ENCODE measurements around the gene CAPG. TPM values are rescaled to one million over a fixed set of nuclear protein-coding genes. Genes with fewer than 3 reads are reported as not detected.

CAPG gene
- total and polyA plus RNA-seq, 10 of the 15 experiments (the other 5 are each of a cell fraction or from before 2014, with no cell fraction given), result 26.3 to 192 (median 100) TPM

- TF ChIP-seq NR2C2 (IDR thresholded peaks at IDR 0.05; ENCODE audit: borderline replicate concordance, control insufficient read depth, insufficient read length, low read depth) (no peak), ZNF274 (IDR thresholded peaks at IDR 0.05; ENCODE audit: insufficient read depth, insufficient read length) (no peak), TAF1 (IDR thresholded peaks at IDR 0.05; ENCODE audit: borderline replicate concordance, low read depth, low read length) (peak; percentile 98), SUZ12 (IDR thresholded peaks at IDR 0.05; ENCODE audit: unreplicated experiment) (no peak), ZNF24 (IDR thresholded peaks at IDR 0.05) (no peak), ZBED1 (IDR thresholded peaks at IDR 0.05; ENCODE audit: borderline replicate concordance) (no peak), ZSCAN29 (IDR thresholded peaks at IDR 0.05) (no peak), SPI1 (IDR thresholded peaks at IDR 0.05; ENCODE audit: borderline replicate concordance, insufficient read depth, low read depth, low read length) (no peak), CBX3 (IDR thresholded peaks at IDR 0.05; ENCODE audit: borderline replicate concordance, low read depth) (no peak), POU2F2 (IDR thresholded peaks at IDR 0.05; ENCODE audit: borderline replicate concordance, low read depth, low read length) (peak; percentile 84), KAT2A (conservative IDR thresholded peaks at IDR 0.05; ENCODE audit: control insufficient read depth, low read depth, low read length) (no peak), USF2 (IDR thresholded peaks at IDR 0.05; ENCODE audit: borderline replicate concordance, low read depth, low read length) (no peak), RELB (IDR thresholded peaks at IDR 0.05; ENCODE audit: low read depth) (peak; percentile 82; the same call in 1 of the 2 replicates), NRF1 (conservative IDR thresholded peaks at IDR 0.05; ENCODE audit: low read depth, low read length) (peak; percentile 66), SMAD1 (IDR thresholded peaks at IDR 0.05; ENCODE audit: low read depth, partially characterized antibody) (no peak), EZH2 (IDR thresholded peaks at IDR 0.05; ENCODE audit: borderline replicate concordance, control insufficient read depth, low read depth, low read length) (no peak), MYC (IDR thresholded peaks at IDR 0.05; ENCODE audit: insufficient read depth, insufficient read length, insufficient replicate concordance, low read length, severe bottlenecking) (no peak), POLR2AphosphoS2 (IDR thresholded peaks at IDR 0.05; ENCODE audit: low read depth, low read length) (peak; percentile 83; the same call in 1 of the 2 replicates), SMC3 (IDR thresholded peaks at IDR 0.05; ENCODE audit: borderline replicate concordance, low read length) (peak; percentile 15; the same call in 1 of the 2 replicates), MTA3 (IDR thresholded peaks at IDR 0.05; ENCODE audit: borderline replicate concordance, low read length) (no peak), BRCA1 (IDR thresholded peaks at IDR 0.05; ENCODE audit: low read depth, low read length) (no peak), POLR2AphosphoS5 (IDR thresholded peaks at IDR 0.05; ENCODE audit: low read length) (peak; percentile 99), HSF1 (IDR thresholded peaks at IDR 0.05; ENCODE audit: low read depth, low read length) (no peak), HCFC1 (IDR thresholded peaks at IDR 0.05; ENCODE audit: low read length) (peak; percentile 98), NR2F1 (conservative IDR thresholded peaks at IDR 0.05) (no peak), KDM1A (IDR thresholded peaks at IDR 0.05; ENCODE audit: borderline replicate concordance) (no peak), MEF2A (IDR thresholded peaks at IDR 0.05; ENCODE audit: insufficient read depth, low read depth, low read length) (0 out of 2 replicates have a peak, but pooled peaks have one; percentile 56), FOXK2 (IDR thresholded peaks at IDR 0.05) (no peak), TARDBP (IDR thresholded peaks at IDR 0.05; ENCODE audit: borderline replicate concordance) (peak; percentile 83; the same call in 1 of the 2 replicates)
These were observed 55.7 kb downstream of the CAPG start, which contains the start of the genes ELMOD3 and RETSAT (continued) for GRCh38 chr2:85354286-85355072.
